SH-SY5Y (cell line): ENCODE data around the gene SPATS2.

Experiments
- GATA2 ChIP-seq: IDR thresholded peaks from 2 replicates; pipeline ENCODE4 v1.6.1; 2011; ENCODE audit warnings: mild to moderate bottlenecking, low read depth, low read length
- GATA3 ChIP-seq: IDR thresholded peaks from 2 replicates; pipeline ENCODE4 v1.6.1; 2011; ENCODE audit warnings: low read depth, mild to moderate bottlenecking, low read length, moderate library complexity

The SPATS2 gene

DNA sequence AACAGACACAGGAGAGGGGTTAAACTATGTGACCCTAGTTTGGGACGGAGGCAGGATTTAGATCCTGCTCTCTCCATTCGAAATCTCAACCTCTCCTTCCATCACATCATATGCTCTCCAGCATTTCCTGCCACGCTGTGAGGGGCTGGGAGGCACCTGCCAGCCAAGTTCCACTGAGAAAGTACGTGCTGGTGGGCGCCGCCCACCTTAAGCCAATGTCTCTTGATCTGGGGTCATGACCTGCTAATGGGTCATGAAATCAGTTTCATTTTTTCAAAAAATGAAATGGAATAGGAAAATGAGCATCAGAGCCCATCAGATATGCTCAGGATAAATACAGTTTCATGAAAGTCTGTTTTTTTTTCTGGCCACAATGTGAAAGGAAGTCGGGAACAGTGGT is 193.4 kb downstream of the SPATS2 start:
- no peak for TF ChIP-seq GATA3
- TF ChIP-seq GATA2, result no peak

- TF ChIP-seq GATA3 (no peak), GATA2 (no peak)
Observed at GRCh38 chr12:49562233-49562632, 195.0 kb downstream of the SPATS2 start.

DNA sequence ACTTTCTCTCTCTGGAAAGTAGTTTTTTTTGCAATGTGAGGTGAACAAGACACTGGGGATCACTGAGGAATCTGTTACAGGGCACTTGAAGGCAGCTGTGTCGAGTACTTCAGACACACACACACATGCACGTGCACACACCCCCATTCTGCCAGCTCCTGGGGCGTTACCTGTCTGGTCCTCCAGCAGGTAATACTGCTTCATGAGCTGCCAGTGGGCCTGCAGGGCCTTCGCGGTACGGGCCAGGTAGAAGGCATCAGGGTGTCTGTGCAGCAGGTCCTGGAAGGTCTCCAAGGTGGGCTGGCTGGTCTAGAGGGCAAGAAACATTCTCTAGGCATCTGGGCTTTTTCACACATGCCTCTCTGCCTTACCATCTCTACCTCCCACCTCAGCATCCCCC is 195.6 kb downstream of the SPATS2 start:
- TF ChIP-seq GATA3, result no peak
- TF ChIP-seq GATA2, result no peak

GRCh38 chr12:49563951-49564685 is 196.9 kb downstream of the SPATS2 start:
- TF ChIP-seq GATA3, result no peak
- TF ChIP-seq GATA2, result no peak

GRCh38 chr12:49564686-49565405 is 197.6 kb downstream of the SPATS2 start:
- TF ChIP-seq GATA2, result no peak
- no peak for TF ChIP-seq GATA3

GRCh38 chr12:49565406-49566265 is 198.4 kb downstream of the SPATS2 start:
- TF ChIP-seq GATA2 (no peak), GATA3 (no peak)

DNA sequence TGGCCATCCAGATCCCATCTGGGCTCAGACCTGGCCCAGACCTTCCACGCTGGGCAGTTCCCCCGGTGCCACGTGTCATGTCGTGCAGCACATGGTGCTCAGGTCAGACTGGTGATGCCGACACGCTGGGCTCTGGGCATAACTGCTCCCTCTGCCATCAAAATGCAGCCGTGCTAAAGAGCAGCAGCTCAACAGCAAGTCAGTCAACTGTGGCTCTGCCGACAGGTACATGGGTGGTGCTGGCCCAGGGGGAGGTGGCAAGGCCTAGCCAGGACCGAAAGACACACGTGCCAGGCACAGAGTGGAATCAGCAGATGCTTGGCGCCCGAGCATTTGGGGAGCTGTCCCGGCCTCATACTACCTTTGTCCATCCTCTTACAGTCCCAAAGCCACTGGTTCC is 199.1 kb downstream of the SPATS2 start:
- no peak for TF ChIP-seq GATA3
- TF ChIP-seq GATA2, result no peak

- TF ChIP-seq GATA3 (no peak), GATA2 (no peak)
Observed at GRCh38 chr12:49567302-49567610, 200.0 kb downstream of the SPATS2 start.

GRCh38 chr12:49567611-49568441 is 200.6 kb downstream of the SPATS2 start, which contains the start of gene MCRS1:
Gene MCRS1 (minus strand): TSS chr12:49568142. CDS start chr12:49566731, 1,411 bp downstream.
- TF ChIP-seq GATA3 (no peak), GATA2 (no peak)

DNA sequence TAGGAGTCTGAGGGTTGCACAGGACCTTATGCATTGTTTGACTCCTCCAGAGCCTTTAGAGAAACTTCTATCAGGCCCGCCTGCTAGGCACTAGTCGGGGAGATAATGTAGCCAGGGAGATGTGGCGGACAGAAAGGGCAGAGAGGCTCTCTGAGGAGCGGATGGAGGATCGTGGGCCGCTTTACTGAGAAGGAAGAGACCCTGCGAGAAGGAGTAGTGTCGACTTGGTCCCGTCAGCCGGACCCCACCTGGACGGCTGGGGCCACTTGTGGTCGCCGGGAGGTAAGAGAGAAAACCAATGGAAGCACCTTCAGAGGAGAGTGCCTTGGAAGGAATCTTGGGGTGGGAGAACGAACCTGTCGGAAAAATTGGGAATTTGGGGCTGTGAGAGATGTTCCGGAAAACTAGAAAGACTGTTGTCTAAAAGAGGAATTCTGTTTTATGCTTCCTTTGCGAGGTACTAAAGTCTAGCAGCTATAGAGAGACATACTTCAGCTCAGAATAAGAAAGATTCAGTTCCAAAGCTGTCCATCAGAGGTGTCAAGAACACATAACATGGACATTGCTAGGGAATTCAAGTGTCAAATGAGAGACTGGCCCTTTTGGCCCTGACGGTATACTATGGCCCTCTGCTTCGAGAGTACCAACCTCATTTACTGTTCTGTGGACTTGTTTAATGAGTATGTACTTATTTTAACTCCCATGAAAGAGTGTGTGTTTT is 201.3 kb downstream of the SPATS2 start:
- TF ChIP-seq GATA3, result no peak
- TF ChIP-seq GATA2, result no peak
